ENCODE results near the gene ULK2. TPM values are rescaled to one million over a fixed set of nuclear protein-coding genes. Genes with fewer than 3 reads are reported as not detected.
A peak's percentile ranks its signal among the peaks of the same experiment; 100 is the strongest.

The ULK2 gene
- total RNA-seq (10 to 100 TPM in 1 of 2 experiments, 1 to 10 TPM in 1; 10.0 to 14.5 TPM), polyA plus RNA-seq (10 to 100 TPM in 1 of 2 donors, 1 to 10 TPM in 1; 5.2 to 13.2 TPM)

- POLR2A ChIA-PET (ENCODE audit: partially characterized antibody), result interaction anchor here (0.5 to 2.0 kb wide), 11 partner anchors 9 to 490 kb away, joined by 3 to 30 read pairs (median 4); partner anchors contain the start of gene AKAP10
- peak within 1 kb of the TSS; percentile 78 to 88 (median 84) for H3K4me3 Mint-ChIP-seq
- peak; percentile 51 to 61 (median 56) for DNase-seq
- peaks cover 3 to 5% of the 10 kb centered on the region in 2 donors for H3K36me3 Mint-ChIP-seq
- H3K4me1 ChIP-seq (ENCODE audit: insufficient read depth, low read length), result peaks cover 14% of the 10 kb centered on the region
- H3K27ac ChIP-seq (ENCODE audit: low read depth, low read length), result peak within 1 kb of the TSS; percentile 54
- H3K27me3 Mint-ChIP-seq, result no peaks in the 10 kb centered on the region
- no peaks in the 10 kb centered on the region for H3K9me3 ChIP-seq (ENCODE audit: control insufficient read depth in 1 of 2, low read length in 2 of 2)
- H3K36me3 ChIP-seq (ENCODE audit: insufficient read depth, low read length), result no peaks in the 10 kb centered on the region
- H3K27me3 ChIP-seq (ENCODE audit: insufficient read depth, low read length), result no peaks in the 10 kb centered on the region
- intact Hi-C loops (cut with micrococcal nuclease), result loop anchor here (10.0 kb wide), 2 partner anchors 57 to 87 kb away; no protein-coding TSS in a partner anchor
- CTCF ChIA-PET (ENCODE audit: partially characterized antibody), result interaction anchor here (0.7 to 1.4 kb wide), 4 partner anchors 9 to 48 kb away, joined by 3 to 4 read pairs (median 4); no protein-coding TSS in a partner anchor
- peak within 1 kb of the TSS; percentile 23 to 70 for H3K4me3 ChIP-seq (ENCODE audit: low read length in 2 of 2)
- peaks cover 4 to 21% (median 12%) of the 10 kb centered on the region in 4 donors for H3K4me1 Mint-ChIP-seq
- H3K27ac Mint-ChIP-seq, result peak within 1 kb of the TSS in 6 of 7 donors; percentile 24 to 87 (median 74)
- no peaks in the 10 kb centered on the region for H3K9me3 Mint-ChIP-seq
Observed at GRCh38 chr17:19867329-19868078, at the start of gene ULK2. Gene ULK2 (minus strand): TSS chr17:19867936. CDS start chr17:19867417, 519 bp downstream.

GRCh38 chr17:19915245-19915978 is 47.7 kb upstream of the ULK2 start:
- no peak for DNase-seq
- intact Hi-C loops (cut with micrococcal nuclease), result no loop called here
- H3K4me3 Mint-ChIP-seq, result no peak overlapping the region
- CTCF ChIA-PET (ENCODE audit: partially characterized antibody), result interaction anchor here (1.0 kb wide), 1 partner anchor 47 kb away, joined by 3 read pairs; no protein-coding TSS in a partner anchor
- no peaks in the 10 kb centered on the region for H3K9me3 ChIP-seq (ENCODE audit: control insufficient read depth in 1 of 2, low read length in 2 of 2)
- H3K27ac Mint-ChIP-seq, result peak overlapping the region in 3 of 7 donors; percentile 32 to 77 (median 52)
- peaks cover 33 to 61% of the 10 kb centered on the region in 2 donors for H3K36me3 Mint-ChIP-seq
- H3K4me3 ChIP-seq (ENCODE audit: low read length in 2 of 2), result no peak overlapping the region
- H3K27me3 ChIP-seq (ENCODE audit: insufficient read depth, low read length), result no peaks in the 10 kb centered on the region
- H3K4me1 ChIP-seq (ENCODE audit: insufficient read depth, low read length), result no peaks in the 10 kb centered on the region
- no peak overlapping the region for H3K27ac ChIP-seq (ENCODE audit: low read depth, low read length)
- POLR2A ChIA-PET (ENCODE audit: partially characterized antibody), result no interaction called here
- no peaks in the 10 kb centered on the region for H3K27me3 Mint-ChIP-seq
- H3K4me1 Mint-ChIP-seq, result peaks cover 0 to 7% (median 2%) of the 10 kb centered on the region in 4 donors
- H3K36me3 ChIP-seq (ENCODE audit: insufficient read depth, low read length), result peaks cover 37% of the 10 kb centered on the region
- no peaks in the 10 kb centered on the region for H3K9me3 Mint-ChIP-seq

GRCh38 chr17:19911033-19911432 is 43.3 kb upstream of the ULK2 start:
- no peak overlapping the region for H3K4me3 Mint-ChIP-seq
- no peaks in the 10 kb centered on the region for H3K9me3 ChIP-seq (ENCODE audit: control insufficient read depth in 1 of 2, low read length in 2 of 2)
- no peaks in the 10 kb centered on the region for H3K27me3 Mint-ChIP-seq
- no peaks in the 10 kb centered on the region for H3K27me3 ChIP-seq (ENCODE audit: insufficient read depth, low read length)
- no peak overlapping the region for H3K27ac ChIP-seq (ENCODE audit: low read depth, low read length)
- H3K36me3 Mint-ChIP-seq, result peaks cover 37 to 71% of the 10 kb centered on the region in 2 donors
- no peak overlapping the region for H3K4me3 ChIP-seq (ENCODE audit: low read length in 2 of 2)
- intact Hi-C loops (cut with micrococcal nuclease), result no loop called here
- peak overlapping the region in 2 of 7 donors; percentile 44 to 78 for H3K27ac Mint-ChIP-seq
- no peak for DNase-seq
- POLR2A ChIA-PET (ENCODE audit: partially characterized antibody), result no interaction called here
- peaks cover 65% of the 10 kb centered on the region for H3K36me3 ChIP-seq (ENCODE audit: insufficient read depth, low read length)
- H3K9me3 Mint-ChIP-seq, result no peaks in the 10 kb centered on the region
- H3K4me1 ChIP-seq (ENCODE audit: insufficient read depth, low read length), result no peaks in the 10 kb centered on the region
- peaks cover 0 to 4% (median 2%) of the 10 kb centered on the region in 4 donors for H3K4me1 Mint-ChIP-seq
- CTCF ChIA-PET (ENCODE audit: partially characterized antibody), result interaction anchor here (1.0 kb wide), 1 partner anchor 14 kb away, joined by 3 read pairs; no protein-coding TSS in a partner anchor

DNA sequence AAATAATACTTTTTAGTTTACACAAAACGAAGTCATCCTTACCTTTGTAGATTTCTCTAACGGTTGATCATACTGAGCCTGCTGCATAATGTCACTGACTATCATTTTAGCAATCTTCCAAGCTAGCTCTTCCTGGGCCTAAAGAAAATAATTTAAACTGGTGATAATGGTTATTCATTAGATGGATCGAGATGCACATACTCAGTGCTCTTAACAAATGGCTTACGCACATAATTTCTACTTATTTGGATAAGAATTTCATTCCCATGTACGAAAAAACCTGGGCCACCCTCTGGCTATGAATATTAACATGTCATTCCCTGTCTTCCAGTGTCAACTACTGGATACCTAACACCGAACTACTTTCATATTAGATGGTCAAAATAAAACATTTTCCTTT is 41.4 kb upstream of the ULK2 start:
- no peak for DNase-seq
- intact Hi-C loops (cut with micrococcal nuclease), result no loop called here
- H3K27me3 ChIP-seq (ENCODE audit: insufficient read depth, low read length), result no peaks in the 10 kb centered on the region
- Mint-ChIP-seq H3K27ac (peak overlapping the region in 1 of 7 donors; percentile 53), H3K4me1 (peaks cover 0 to 2% (median 0%) of the 10 kb centered on the region in 4 donors), H3K27me3 (no peaks in the 10 kb centered on the region), H3K4me3 (no peak overlapping the region), H3K9me3 (no peaks in the 10 kb centered on the region), H3K36me3 (peaks cover 42 to 70% of the 10 kb centered on the region in 2 donors)
- H3K9me3 ChIP-seq (ENCODE audit: control insufficient read depth in 1 of 2, low read length in 2 of 2), result no peaks in the 10 kb centered on the region
- peaks cover 61% of the 10 kb centered on the region for H3K36me3 ChIP-seq (ENCODE audit: insufficient read depth, low read length)
- no peak overlapping the region for H3K27ac ChIP-seq (ENCODE audit: low read depth, low read length)
- ChIA-PET CTCF (ENCODE audit: partially characterized antibody) (no interaction called here), POLR2A (ENCODE audit: partially characterized antibody) (no interaction called here)
- H3K4me1 ChIP-seq (ENCODE audit: insufficient read depth, low read length), result no peaks in the 10 kb centered on the region
- H3K4me3 ChIP-seq (ENCODE audit: low read length in 2 of 2), result no peak overlapping the region

DNA sequence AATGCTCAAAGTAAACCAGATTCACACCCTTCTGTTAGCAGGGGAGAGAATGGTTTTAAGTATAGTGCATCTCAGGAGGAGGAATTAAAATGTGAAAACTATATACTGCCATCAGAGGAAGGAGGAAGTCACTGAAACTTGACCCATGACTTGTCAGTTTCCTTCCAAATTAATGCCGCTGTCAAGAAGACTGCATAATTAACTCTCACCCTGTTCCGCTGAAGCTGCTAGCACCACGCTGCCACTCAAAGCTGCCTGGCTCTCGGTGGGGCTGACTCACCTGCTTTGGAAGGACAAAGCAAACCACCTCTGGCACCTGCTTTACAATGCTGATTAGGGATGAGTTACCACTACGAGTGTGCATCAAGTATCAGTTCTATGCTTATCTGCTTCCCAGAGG is 37.8 kb upstream of the ULK2 start:
- H3K4me1 Mint-ChIP-seq, result no peaks in the 10 kb centered on the region
- no peaks in the 10 kb centered on the region for H3K9me3 Mint-ChIP-seq
- H3K9me3 ChIP-seq (ENCODE audit: control insufficient read depth in 1 of 2, low read length in 2 of 2), result no peaks in the 10 kb centered on the region
- H3K36me3 ChIP-seq (ENCODE audit: insufficient read depth, low read length), result peaks cover 58% of the 10 kb centered on the region
- no peaks in the 10 kb centered on the region for H3K27me3 ChIP-seq (ENCODE audit: insufficient read depth, low read length)
- H3K36me3 Mint-ChIP-seq, result peaks cover 56 to 64% of the 10 kb centered on the region in 2 donors
- no peak overlapping the region for H3K4me3 Mint-ChIP-seq
- no peak overlapping the region for H3K4me3 ChIP-seq (ENCODE audit: low read length in 2 of 2)
- H3K27ac ChIP-seq (ENCODE audit: low read depth, low read length), result no peak overlapping the region
- H3K27me3 Mint-ChIP-seq, result no peaks in the 10 kb centered on the region
- DNase-seq, result no peak
- POLR2A ChIA-PET (ENCODE audit: partially characterized antibody), result no interaction called here
- intact Hi-C loops (cut with micrococcal nuclease), result no loop called here
- CTCF ChIA-PET (ENCODE audit: partially characterized antibody), result no interaction called here
- peak overlapping the region in 1 of 7 donors; percentile 23 for H3K27ac Mint-ChIP-seq
- no peaks in the 10 kb centered on the region for H3K4me1 ChIP-seq (ENCODE audit: insufficient read depth, low read length)

DNA sequence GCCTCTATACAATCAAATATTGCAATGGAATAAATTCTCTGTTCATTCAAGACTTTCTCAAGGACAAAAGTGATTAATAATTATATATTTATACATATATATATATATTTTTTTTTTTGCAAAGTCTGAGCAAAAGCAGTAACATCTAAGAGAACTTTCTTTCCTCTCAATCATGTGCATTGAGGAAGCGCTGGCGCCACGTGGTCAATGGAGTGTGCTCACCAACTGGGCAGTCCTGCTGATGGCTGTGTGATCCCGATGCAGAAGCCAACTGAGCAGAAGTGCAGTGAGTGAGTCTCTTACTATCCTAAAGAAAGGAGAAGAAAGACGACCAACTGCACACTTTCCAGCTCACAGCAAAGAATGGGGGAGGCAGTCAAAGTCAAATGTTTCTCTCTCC is 37.2 kb upstream of the ULK2 start:
- H3K27ac Mint-ChIP-seq, result no peak overlapping the region
- no peak overlapping the region for H3K27ac ChIP-seq (ENCODE audit: low read depth, low read length)

DNA sequence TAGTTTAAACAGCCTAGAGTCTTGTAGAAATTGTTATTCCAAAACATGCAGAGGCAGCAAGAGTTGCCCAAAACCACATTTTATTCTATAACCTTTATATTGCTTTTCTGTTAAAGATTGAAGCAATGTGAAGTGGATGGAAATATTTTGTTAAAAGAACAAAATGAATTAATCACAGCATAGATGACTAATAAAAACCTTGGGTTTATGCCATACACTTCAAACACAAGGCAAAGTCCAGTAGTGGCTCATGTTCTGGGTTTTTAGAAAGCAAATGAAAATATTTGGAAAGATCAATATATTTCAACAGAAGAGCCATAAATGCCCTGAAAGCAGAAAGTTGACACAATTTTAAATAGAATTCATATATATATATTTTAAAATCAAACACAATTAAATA is 36.7 kb upstream of the ULK2 start:
- no peaks in the 10 kb centered on the region for H3K4me1 ChIP-seq (ENCODE audit: insufficient read depth, low read length)
- no peaks in the 10 kb centered on the region for H3K4me1 Mint-ChIP-seq
- POLR2A ChIA-PET (ENCODE audit: partially characterized antibody), result no interaction called here
- H3K27me3 Mint-ChIP-seq, result no peaks in the 10 kb centered on the region
- intact Hi-C loops (cut with micrococcal nuclease), result no loop called here
- no peak for DNase-seq
- no peaks in the 10 kb centered on the region for H3K27me3 ChIP-seq (ENCODE audit: insufficient read depth, low read length)
- H3K36me3 Mint-ChIP-seq, result peaks cover 56 to 60% of the 10 kb centered on the region in 2 donors
- CTCF ChIA-PET (ENCODE audit: partially characterized antibody), result no interaction called here
- H3K9me3 ChIP-seq (ENCODE audit: control insufficient read depth in 1 of 2, low read length in 2 of 2), result no peaks in the 10 kb centered on the region
- H3K4me3 Mint-ChIP-seq, result no peak overlapping the region
- no peaks in the 10 kb centered on the region for H3K9me3 Mint-ChIP-seq
- H3K27ac Mint-ChIP-seq, result no peak overlapping the region
- peaks cover 47% of the 10 kb centered on the region for H3K36me3 ChIP-seq (ENCODE audit: insufficient read depth, low read length)
- no peak overlapping the region for H3K4me3 ChIP-seq (ENCODE audit: low read length in 2 of 2)
- H3K27ac ChIP-seq (ENCODE audit: low read depth, low read length), result no peak overlapping the region

More for the DNA sequence above, 37.2 kb upstream of the ULK2 start:
- H3K4me1 ChIP-seq (ENCODE audit: insufficient read depth, low read length), result no peaks in the 10 kb centered on the region
- H3K36me3 ChIP-seq (ENCODE audit: insufficient read depth, low read length), result peaks cover 52% of the 10 kb centered on the region
- ChIA-PET CTCF (ENCODE audit: partially characterized antibody) (no interaction called here), POLR2A (ENCODE audit: partially characterized antibody) (no interaction called here)
- H3K4me1 Mint-ChIP-seq, result no peaks in the 10 kb centered on the region
- no peaks in the 10 kb centered on the region for H3K27me3 Mint-ChIP-seq
- no peaks in the 10 kb centered on the region for H3K27me3 ChIP-seq (ENCODE audit: insufficient read depth, low read length)
- H3K36me3 Mint-ChIP-seq, result peaks cover 59 to 63% of the 10 kb centered on the region in 2 donors
- DNase-seq, result no peak
- no peaks in the 10 kb centered on the region for H3K9me3 ChIP-seq (ENCODE audit: control insufficient read depth in 1 of 2, low read length in 2 of 2)
- H3K4me3 Mint-ChIP-seq, result no peak overlapping the region
- H3K4me3 ChIP-seq (ENCODE audit: low read length in 2 of 2), result no peak overlapping the region
- H3K9me3 Mint-ChIP-seq, result no peaks in the 10 kb centered on the region
- intact Hi-C loops (cut with micrococcal nuclease), result no loop called here
